ENCODE results near the gene RSRC1.

GRCh38 chr3:158158969-158159368 is 49.1 kb downstream of the RSRC1 start:
- TF ChIP-seq CTCF (optimal IDR thresholded peaks at IDR 0.05 in 1 of 3, IDR thresholded peaks at IDR 0.05 in 1 of 3, conservative IDR thresholded peaks at IDR 0.05 in 1 of 3; ENCODE audit: extremely low read depth in 1 of 3, insufficient read depth in 2 of 3, low read length in 3 of 3) (no peak), EZH2 (IDR thresholded peaks at IDR 0.05; ENCODE audit: low read length) (no peak)

All from keratinocyte (primary cell).